MG63 (cell line): ENCODE measurements around the gene FCF1. TPM values are rescaled to one million over a fixed set of nuclear protein-coding genes. Genes with fewer than 3 reads are reported as not detected.
A peak's percentile ranks its signal among the peaks of the same experiment; 100 is the strongest.

Experiments used
- DNase-seq: peaks from one replicate; pipeline ENCODE4 v3.0.0-alpha.2; 2020
- H3K27me3 ChIP-seq: fragments of 250-450 bp; sonication (Bioruptor Pico); 2 replicates; pipeline ENCODE4 v1.5.1; 2020; ENCODE audit warnings: mild to moderate bottlenecking, moderate library complexity
- H3K36me3 ChIP-seq: fragments of 250-450 bp; sonication (Bioruptor Pico); 2 replicates; pipeline ENCODE4 v1.5.1; 2020; ENCODE audit warnings: mild to moderate bottlenecking, moderate library complexity
- H3K4me3 ChIP-seq: fragments of 250-450 bp; sonication (Bioruptor Pico); 2 replicates; pipeline ENCODE4 v1.5.1; 2020; ENCODE audit warnings: mild to moderate bottlenecking, moderate library complexity
- H3K9me3 ChIP-seq: fragments of 250-450 bp; sonication (Bioruptor Pico); 2 replicates; pipeline ENCODE4 v1.5.1; 2020; ENCODE audit warnings: mild to moderate bottlenecking, moderate library complexity
- total RNA-seq: library from RNA; depleted of rRNA; stranded (reverse); fragments of >200 nt; shearing (Covaris generic); gene quantifications from 2 replicates; pipeline ENCODE4 v1.2.3, GENCODE V29; 2014; ENCODE audit warnings: low replicate concordance

The FCF1 gene
- total RNA-seq, 1 experiment from 2014 or later = 44.2 TPM

- Histone ChIP-seq H3K36me3 (no peaks in the 10 kb centered on the region; the same call in none of the 2 replicates), H3K9me3 (no peaks in the 10 kb centered on the region), H3K27me3 (no peaks in the 10 kb centered on the region), H3K4me3 (no peak overlapping the region)
- DNase-seq = no peak
Measured at GRCh38 chr14:74691456-74691855, 21.5 kb upstream of the FCF1 start.

GRCh38 chr14:74693191-74693590 lies 19.8 kb upstream of the FCF1 start:
- Histone ChIP-seq H3K36me3 (no peaks in the 10 kb centered on the region; the same call in none of the 2 replicates), H3K4me3 (no peak overlapping the region)
- DNase-seq = no peak

GRCh38 chr14:74695406-74695805 lies 17.5 kb upstream of the FCF1 start:
- Histone ChIP-seq H3K27me3 (no peaks in the 10 kb centered on the region), H3K9me3 (no peaks in the 10 kb centered on the region), H3K4me3 (no peak overlapping the region), H3K36me3 (no peaks in the 10 kb centered on the region; the same call in none of the 2 replicates)
- DNase-seq = no peak

More at GRCh38 chr14:74693191-74693590, 19.8 kb upstream of the FCF1 start:
- H3K9me3 ChIP-seq = no peaks in the 10 kb centered on the region
- H3K27me3 ChIP-seq = no peaks in the 10 kb centered on the region

GRCh38 chr14:74697011-74697410 lies 15.9 kb upstream of the FCF1 start:
- DNase-seq = no peak
- H3K9me3 ChIP-seq = no peaks in the 10 kb centered on the region
- no peaks in the 10 kb centered on the region for H3K27me3 ChIP-seq
- no peak overlapping the region for H3K4me3 ChIP-seq
- H3K36me3 ChIP-seq = no peaks in the 10 kb centered on the region; the same call in none of the 2 replicates

- H3K9me3 ChIP-seq = no peaks in the 10 kb centered on the region
- H3K27me3 ChIP-seq = no peaks in the 10 kb centered on the region
- no peaks in the 10 kb centered on the region; the same call in 1 of the 2 replicates for H3K36me3 ChIP-seq
- DNase-seq = no peak
- H3K4me3 ChIP-seq = no peak overlapping the region
Measured at GRCh38 chr14:74697543-74697942, 15.4 kb upstream of the FCF1 start.

GRCh38 chr14:74697976-74698375 lies 15.0 kb upstream of the FCF1 start:
- H3K27me3 ChIP-seq = no peaks in the 10 kb centered on the region
- H3K4me3 ChIP-seq = no peak overlapping the region
- H3K36me3 ChIP-seq = no peaks in the 10 kb centered on the region; the same call in 1 of the 2 replicates
- no peaks in the 10 kb centered on the region for H3K9me3 ChIP-seq
- DNase-seq = no peak

- no peaks in the 10 kb centered on the region for H3K27me3 ChIP-seq
- peaks cover under 1% of the 10 kb centered on the region; the same call in 1 of the 2 replicates for H3K9me3 ChIP-seq
- no peak for DNase-seq
- H3K36me3 ChIP-seq = no peaks in the 10 kb centered on the region; the same call in 1 of the 2 replicates
- H3K4me3 ChIP-seq = no peak overlapping the region
Measured at GRCh38 chr14:74698465-74698864, 14.5 kb upstream of the FCF1 start.

- Histone ChIP-seq H3K27me3 (no peaks in the 10 kb centered on the region), H3K36me3 (no peaks in the 10 kb centered on the region; the same call in 1 of the 2 replicates), H3K4me3 (no peak overlapping the region), H3K9me3 (peaks cover 2% of the 10 kb centered on the region; the same call in 1 of the 2 replicates)
- DNase-seq = no peak
Measured at GRCh38 chr14:74702293-74702692, 10.7 kb upstream of the FCF1 start.

GRCh38 chr14:74703043-74703442 lies 9.9 kb upstream of the FCF1 start:
- Histone ChIP-seq H3K9me3 (peaks cover 2% of the 10 kb centered on the region; the same call in 1 of the 2 replicates), H3K36me3 (no peaks in the 10 kb centered on the region), H3K4me3 (no peak overlapping the region), H3K27me3 (no peaks in the 10 kb centered on the region)
- no peak for DNase-seq

- H3K4me3 ChIP-seq = no peak overlapping the region
- peaks cover 2% of the 10 kb centered on the region; the same call in 1 of the 2 replicates for H3K9me3 ChIP-seq
- H3K27me3 ChIP-seq = no peaks in the 10 kb centered on the region
- no peak for DNase-seq
- H3K36me3 ChIP-seq = no peaks in the 10 kb centered on the region
Measured at GRCh38 chr14:74704656-74705055, 8.3 kb upstream of the FCF1 start.

GRCh38 chr14:74705613-74706500 lies 7.1 kb upstream of the FCF1 start:
- Histone ChIP-seq H3K4me3 (no peak overlapping the region), H3K36me3 (no peaks in the 10 kb centered on the region), H3K9me3 (peaks cover 2% of the 10 kb centered on the region; the same call in 1 of the 2 replicates), H3K27me3 (no peaks in the 10 kb centered on the region)
- DNase-seq = no peak

- H3K9me3 ChIP-seq = no peaks in the 10 kb centered on the region
- H3K27me3 ChIP-seq = no peaks in the 10 kb centered on the region
- H3K36me3 ChIP-seq = peaks cover 6% of the 10 kb centered on the region
- no peak for DNase-seq
- H3K4me3 ChIP-seq = no peak overlapping the region
Measured at GRCh38 chr14:74710480-74710879, 2.5 kb upstream of the FCF1 start.

- DNase-seq = no peak
- no peaks in the 10 kb centered on the region for H3K9me3 ChIP-seq
- H3K27me3 ChIP-seq = no peaks in the 10 kb centered on the region
- H3K4me3 ChIP-seq = peak overlapping the region; percentile 16
- peaks cover 17% of the 10 kb centered on the region for H3K36me3 ChIP-seq
Measured at GRCh38 chr14:74711651-74712050, 1.3 kb upstream of the FCF1 start.

GRCh38 chr14:74713395-74713735 lies 421 bp downstream of the FCF1 start:
- Histone ChIP-seq H3K4me3 (peak overlapping the region; percentile 81), H3K36me3 (peaks cover 17% of the 10 kb centered on the region), H3K27me3 (no peaks in the 10 kb centered on the region), H3K9me3 (no peaks in the 10 kb centered on the region)
- DNase-seq = no peak

GRCh38 chr14:74720526-74720925 lies 7.6 kb downstream of the FCF1 start:
- no peaks in the 10 kb centered on the region for H3K27me3 ChIP-seq
- no peaks in the 10 kb centered on the region for H3K9me3 ChIP-seq
- H3K36me3 ChIP-seq = peaks cover 18% of the 10 kb centered on the region
- peak; percentile 30 for DNase-seq
- no peak overlapping the region for H3K4me3 ChIP-seq

GRCh38 chr14:74723134-74723533 lies 10.2 kb downstream of the FCF1 start:
- Histone ChIP-seq H3K27me3 (no peaks in the 10 kb centered on the region), H3K36me3 (peaks cover 8% of the 10 kb centered on the region), H3K4me3 (no peak overlapping the region), H3K9me3 (no peaks in the 10 kb centered on the region)
- no peak for DNase-seq

- Histone ChIP-seq H3K36me3 (peaks cover 11% of the 10 kb centered on the region), H3K27me3 (no peaks in the 10 kb centered on the region), H3K4me3 (no peak overlapping the region), H3K9me3 (no peaks in the 10 kb centered on the region)
- DNase-seq = no peak
Measured at GRCh38 chr14:74732387-74732786, 19.4 kb downstream of the FCF1 start.

GRCh38 chr14:74733221-74733620 lies 20.3 kb downstream of the FCF1 start:
- no peak for DNase-seq
- peaks cover 11% of the 10 kb centered on the region for H3K36me3 ChIP-seq
- H3K27me3 ChIP-seq = no peaks in the 10 kb centered on the region

More at GRCh38 chr14:74733221-74733620, 20.3 kb downstream of the FCF1 start:
- Histone ChIP-seq H3K9me3 (no peaks in the 10 kb centered on the region), H3K4me3 (no peak overlapping the region)
